Measurements from ENCODE around the gene ENOX1.
A peak's percentile ranks its signal among the peaks of the same experiment; 100 is the strongest.

Gene ENOX1

DNA sequence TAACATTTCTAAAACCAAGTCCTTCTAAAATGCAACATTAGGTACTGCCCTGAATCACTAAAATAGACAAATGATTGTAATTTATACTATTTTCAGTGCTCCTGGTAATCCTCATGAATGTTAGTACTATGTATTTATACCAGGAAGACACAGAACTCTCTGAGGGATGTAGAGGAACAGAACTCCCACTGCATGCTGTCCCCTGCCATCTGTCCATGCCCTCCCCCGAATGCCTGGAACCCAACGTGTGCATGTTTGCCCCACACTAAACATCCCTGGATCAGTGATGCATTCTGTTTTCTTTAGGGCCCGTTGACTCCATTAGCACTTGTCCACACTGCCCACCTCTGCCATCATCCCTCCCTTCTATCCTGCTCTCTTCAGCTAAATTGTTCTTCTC lies 26.5 kb downstream of the ENOX1 start:
- Histone ChIP-seq H3K27ac (ENCODE audit: extremely low read depth, low read depth, low read length) (no peak overlapping the region), H3K36me3 (ENCODE audit: control insufficient read depth in 2 of 2, insufficient read depth in 1 of 2, low read length in 2 of 2) (no peaks in the 10 kb centered on the region), H3K4me3 (ENCODE audit: low read depth, low read length) (no peak overlapping the region), H3K9me3 (ENCODE audit: control insufficient read depth, insufficient read depth, low read depth, low read length) (no peaks in the 10 kb centered on the region), H3K4me1 (ENCODE audit: control insufficient read depth, insufficient read depth, low read length) (peaks cover 12% of the 10 kb centered on the region)
- ChIA-PET CTCF (no interaction called here), POLR2A (no interaction called here)
- TF ChIP-seq ZNF549 (tag by site-specific recombination; IDR thresholded peaks at IDR 0.05) (no peak), ZNF843 (tag by site-specific recombination; IDR thresholded peaks at IDR 0.05) (no peak), ZBTB11 (tag by site-specific recombination; conservative IDR thresholded peaks at IDR 0.05; ENCODE audit: low read depth) (no peak), ZNF239 (tag by site-specific recombination; IDR thresholded peaks at IDR 0.05) (no peak)

DNA sequence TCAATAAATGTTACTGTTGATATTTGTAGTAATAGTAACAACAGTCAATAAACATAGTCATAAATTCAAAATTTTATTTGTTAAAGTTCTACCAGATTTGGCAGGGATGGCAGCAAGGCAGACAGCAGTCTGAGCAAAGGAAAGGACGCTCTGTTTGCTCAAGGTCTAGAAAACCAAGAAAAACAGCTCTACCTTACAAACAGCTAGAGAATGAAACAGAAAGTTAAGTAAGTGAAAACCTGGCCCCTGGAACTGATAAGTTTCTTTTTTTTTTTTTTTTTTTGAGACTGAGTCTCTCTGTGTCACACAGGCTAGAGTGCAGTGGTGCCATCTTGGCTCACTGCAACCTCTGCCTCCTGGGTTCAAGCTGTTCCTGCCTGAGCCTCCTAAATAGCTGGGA lies 27.9 kb downstream of the ENOX1 start:
- Histone ChIP-seq H3K27ac (ENCODE audit: extremely low read depth, low read depth, low read length) (no peak overlapping the region), H3K36me3 (ENCODE audit: control insufficient read depth in 2 of 2, insufficient read depth in 1 of 2, low read length in 2 of 2) (no peaks in the 10 kb centered on the region), H3K4me1 (ENCODE audit: control insufficient read depth, insufficient read depth, low read length) (peaks cover 3% of the 10 kb centered on the region), H3K4me3 (ENCODE audit: low read depth, low read length) (no peak overlapping the region), H3K9me3 (ENCODE audit: control insufficient read depth, insufficient read depth, low read depth, low read length) (no peaks in the 10 kb centered on the region)
- TF ChIP-seq KLF8 (tag by site-specific recombination; IDR thresholded peaks at IDR 0.05): no peak
- TF ChIP-seq, protein P1, sequence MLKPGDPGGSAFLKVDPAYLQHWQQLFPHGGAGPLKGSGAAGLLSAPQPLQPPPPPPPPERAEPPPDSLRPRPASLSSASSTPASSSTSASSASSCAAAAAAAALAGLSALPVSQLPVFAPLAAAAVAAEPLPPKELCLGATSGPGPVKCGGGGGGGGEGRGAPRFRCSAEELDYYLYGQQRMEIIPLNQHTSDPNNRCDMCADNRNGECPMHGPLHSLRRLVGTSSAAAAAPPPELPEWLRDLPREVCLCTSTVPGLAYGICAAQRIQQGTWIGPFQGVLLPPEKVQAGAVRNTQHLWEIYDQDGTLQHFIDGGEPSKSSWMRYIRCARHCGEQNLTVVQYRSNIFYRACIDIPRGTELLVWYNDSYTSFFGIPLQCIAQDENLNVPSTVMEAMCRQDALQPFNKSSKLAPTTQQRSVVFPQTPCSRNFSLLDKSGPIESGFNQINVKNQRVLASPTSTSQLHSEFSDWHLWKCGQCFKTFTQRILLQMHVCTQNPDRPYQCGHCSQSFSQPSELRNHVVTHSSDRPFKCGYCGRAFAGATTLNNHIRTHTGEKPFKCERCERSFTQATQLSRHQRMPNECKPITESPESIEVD (tag by site-specific recombination; IDR thresholded peaks at IDR 0.05): 0 out of 2 replicates have a peak, but pooled peaks have one; percentile 11
- ChIA-PET CTCF (interaction anchor here (0.6 kb wide), 1 partner anchor 10 kb away, joined by 3 read pairs; no protein-coding TSS in a partner anchor), POLR2A (interaction anchor here (0.7 kb wide), 1 partner anchor 85 kb away, joined by 4 read pairs; no protein-coding TSS in a partner anchor)

DNA sequence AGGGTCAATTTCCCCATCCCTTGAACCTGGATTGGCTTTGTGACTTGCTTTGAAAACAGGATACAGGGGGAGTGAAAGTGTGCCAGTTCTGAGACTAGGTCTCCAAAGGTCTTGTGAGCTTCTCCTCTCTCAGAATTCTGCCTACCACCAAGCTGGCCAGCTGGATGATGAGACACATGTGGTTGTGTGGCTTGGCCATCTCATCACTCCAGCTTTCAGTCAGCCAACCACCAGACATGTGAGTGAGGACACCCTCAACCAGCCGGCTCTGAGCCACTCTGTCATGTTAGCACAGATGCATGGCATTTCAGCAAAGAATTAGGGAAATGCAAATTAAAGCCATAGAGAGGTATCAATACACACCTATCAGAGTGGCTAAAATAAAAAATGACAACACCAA lies 29.5 kb downstream of the ENOX1 start:
- Histone ChIP-seq H3K27ac (ENCODE audit: extremely low read depth, low read depth, low read length) (no peak overlapping the region), H3K36me3 (ENCODE audit: control insufficient read depth in 2 of 2, insufficient read depth in 1 of 2, low read length in 2 of 2) (no peaks in the 10 kb centered on the region)
- CTCF ChIA-PET: no interaction called here
- TF ChIP-seq ZIC2 (tag by site-specific recombination; IDR thresholded peaks at IDR 0.05): no peak
- no peak for TF ChIP-seq ZNF202 (tag by site-specific recombination; IDR thresholded peaks at IDR 0.05; ENCODE audit: borderline replicate concordance)
- TF ChIP-seq ZNF114 (tag by site-specific recombination; IDR thresholded peaks at IDR 0.05): no peak
- TF ChIP-seq ZNF843 (tag by site-specific recombination; IDR thresholded peaks at IDR 0.05): no peak
- TF ChIP-seq ZNF768 (tag by site-specific recombination; IDR thresholded peaks at IDR 0.05): no peak
- no peak for TF ChIP-seq ZNF571 (tag by site-specific recombination; IDR thresholded peaks at IDR 0.05)
- TF ChIP-seq, protein P2, sequence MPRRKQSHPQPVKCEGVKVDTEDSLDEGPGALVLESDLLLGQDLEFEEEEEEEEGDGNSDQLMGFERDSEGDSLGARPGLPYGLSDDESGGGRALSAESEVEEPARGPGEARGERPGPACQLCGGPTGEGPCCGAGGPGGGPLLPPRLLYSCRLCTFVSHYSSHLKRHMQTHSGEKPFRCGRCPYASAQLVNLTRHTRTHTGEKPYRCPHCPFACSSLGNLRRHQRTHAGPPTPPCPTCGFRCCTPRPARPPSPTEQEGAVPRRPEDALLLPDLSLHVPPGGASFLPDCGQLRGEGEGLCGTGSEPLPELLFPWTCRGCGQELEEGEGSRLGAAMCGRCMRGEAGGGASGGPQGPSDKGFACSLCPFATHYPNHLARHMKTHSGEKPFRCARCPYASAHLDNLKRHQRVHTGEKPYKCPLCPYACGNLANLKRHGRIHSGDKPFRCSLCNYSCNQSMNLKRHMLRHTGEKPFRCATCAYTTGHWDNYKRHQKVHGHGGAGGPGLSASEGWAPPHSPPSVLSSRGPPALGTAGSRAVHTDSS (tag by site-specific recombination; IDR thresholded peaks at IDR 0.05): no peak
- no peak for TF ChIP-seq ZNF701 (tag by site-specific recombination; IDR thresholded peaks at IDR 0.05)
- no peak for TF ChIP-seq AEBP2 (tag by site-specific recombination; IDR thresholded peaks at IDR 0.05; ENCODE audit: borderline replicate concordance)
- TF ChIP-seq GLI2 (tag by site-specific recombination; IDR thresholded peaks at IDR 0.05; ENCODE audit: borderline replicate concordance, low read depth): no peak
- TF ChIP-seq ZNF76 (tag by site-specific recombination; IDR thresholded peaks at IDR 0.05; ENCODE audit: borderline replicate concordance, low read depth): no peak
- TF ChIP-seq ZNF521 (tag by site-specific recombination; IDR thresholded peaks at IDR 0.05): no peak
- TF ChIP-seq ZNF184 (tag by site-specific recombination; IDR thresholded peaks at IDR 0.05): no peak
- no peak for TF ChIP-seq ZNF555 (tag by site-specific recombination; conservative IDR thresholded peaks at IDR 0.05)
- TF ChIP-seq PBX3 (CRISPR knock-in tag; IDR thresholded peaks at IDR 0.05): no peak
- no peak for TF ChIP-seq ZNF558 (tag by site-specific recombination; IDR thresholded peaks at IDR 0.05)
- TF ChIP-seq EGR2 (tag by site-specific recombination; IDR thresholded peaks at IDR 0.05; ENCODE audit: low read depth): no peak
- TF ChIP-seq ZNF624 (tag by site-specific recombination; IDR thresholded peaks at IDR 0.05): no peak

More for the DNA sequence above, 29.5 kb downstream of the ENOX1 start:
- Histone ChIP-seq H3K4me3 (ENCODE audit: low read depth, low read length) (no peak overlapping the region), H3K4me1 (ENCODE audit: control insufficient read depth, insufficient read depth, low read length) (no peaks in the 10 kb centered on the region), H3K9me3 (ENCODE audit: control insufficient read depth, insufficient read depth, low read depth, low read length) (no peaks in the 10 kb centered on the region)
- POLR2A ChIA-PET: no interaction called here

All from HEK293 (cell line).